Smooth muscle cell (in vitro differentiated cells): ENCODE measurements around the gene DACH1. TPM values are rescaled to one million over a fixed set of nuclear protein-coding genes. Genes with fewer than 3 reads are reported as not detected.

Experiments used
- DNase-seq: peaks from one replicate; lab custom pipeline; 2025; ENCODE audit not compliant: unreplicated experiment; lab: John Stamatoyannopoulos, UW
- H2AFZ ChIP-seq: fragments of 200-600 bp; sonication (generic); 2 replicates; pipeline ENCODE4 v1.6.0; 2016; ENCODE audit warnings: antibody characterized with exemption, low read depth, mild to moderate bottlenecking
- H3F3A ChIP-seq: fragments of 200-600 bp; sonication (generic); 2 replicates; pipeline ENCODE4 v1.6.0; 2017; ENCODE audit warnings: antibody characterized with exemption, low read depth
- H3K27ac ChIP-seq: fragments of 200-600 bp; sonication (generic); 2 replicates; pipeline ENCODE4 v1.5.1; 2016; ENCODE audit warnings: low read depth, mild to moderate bottlenecking
- H3K27me3 ChIP-seq: fragments of 200-600 bp; sonication (generic); 2 replicates; pipeline ENCODE4 v1.6.1; 2016; ENCODE audit warnings: low read depth, mild to moderate bottlenecking
- H3K36me3 ChIP-seq: fragments of 200-600 bp; sonication (generic); 2 replicates; pipeline ENCODE4 v1.5.1; 2016; ENCODE audit warnings: low read depth
- H3K4me1 ChIP-seq: fragments of 200-600 bp; sonication (generic); 2 replicates; pipeline ENCODE4 v1.5.1; 2016; ENCODE audit warnings: low read depth
- H3K4me2 ChIP-seq: fragments of 200-600 bp; sonication (generic); 2 replicates; pipeline ENCODE4 v1.6.0; 2016; ENCODE audit warnings: mild to moderate bottlenecking
- H3K4me3 ChIP-seq: fragments of 200-600 bp; sonication (generic); 2 replicates; pipeline ENCODE4 v1.5.1; 2016; ENCODE audit warnings: mild to moderate bottlenecking
- H3K79me2 ChIP-seq: fragments of 200-600 bp; sonication (generic); 2 replicates; pipeline ENCODE4 v1.6.0; 2016; ENCODE audit warnings: low read depth, mild to moderate bottlenecking
- H3K9ac ChIP-seq: fragments of 200-600 bp; sonication (generic); 2 replicates; pipeline ENCODE4 v1.6.0; 2016; ENCODE audit warnings: low read depth
- H3K9me3 ChIP-seq: fragments of 200-600 bp; sonication (generic); replicated peaks from 2 replicates; pipeline ENCODE4 v1.5.1; 2016; ENCODE audit warnings: low read depth
- H4K20me1 ChIP-seq: fragments of 200-600 bp; sonication (generic); 2 replicates; pipeline ENCODE4 v1.6.0; 2016; ENCODE audit warnings: low read depth
- CTCF ChIP-seq: fragments of 200-600 bp; sonication (generic); IDR thresholded peaks from 2 replicates; pipeline ENCODE4 v1.5.1; 2017; ENCODE audit warnings: borderline replicate concordance, mild to moderate bottlenecking, antibody characterized with exemption; ENCODE audit not compliant: insufficient read depth, poor library complexity, severe bottlenecking
- WGBS: methylation state at CpG from one replicate; pipeline ENCODE4 v1.1.7; 2016; ENCODE audit warnings: low lambda C conversion rate; 5-methylcytosine and 5-hydroxymethylcytosine counted together
- polyA plus RNA-seq: library from polyadenylated mRNA; unstranded; fragments of >200 nt; fragmentation: Nextera tagmentation; extraction: Ambion mirVana; gene quantifications from 2 replicates; pipeline ENCODE4 v1.2.1, GENCODE V29; 2016
- total RNA-seq: library from RNA; depleted of rRNA; stranded (reverse); fragments of >200 nt; gene quantifications from 2 replicates; pipeline ENCODE4 v1.2.3, GENCODE V29; 2014

The DACH1 gene
- total and polyA plus RNA-seq, 2 experiments from 2014 or later: 0.33 to 1.6 TPM

GRCh38 chr13:71827241-71827640, 39.8 kb downstream of the DACH1 start:
- Histone ChIP-seq H4K20me1 (no peaks in the 10 kb centered on the region), H3K79me2 (no peaks in the 10 kb centered on the region), H3K4me3 (no peak overlapping the region), H3K9ac (no peak overlapping the region), H3F3A (no peaks in the 10 kb centered on the region), H2AFZ (no peak overlapping the region), H3K27me3 (no peaks in the 10 kb centered on the region), H3K36me3 (no peaks in the 10 kb centered on the region), H3K27ac (no peak overlapping the region), H3K9me3 (no peaks in the 10 kb centered on the region), H3K4me1 (peaks cover 22% of the 10 kb centered on the region), H3K4me2 (no peak overlapping the region)
- TF ChIP-seq CTCF: no peak
- no peak for DNase-seq
- WGBS: 98% methylated on average over 8 of the region's 8 CpGs

- WGBS: 95% methylated on average over 3 of the region's 3 CpGs
- H4K20me1 ChIP-seq: no peaks in the 10 kb centered on the region
- no peak overlapping the region for H3K4me2 ChIP-seq
- H3K79me2 ChIP-seq: no peaks in the 10 kb centered on the region
- no peaks in the 10 kb centered on the region for H3K9me3 ChIP-seq
- no peak overlapping the region for H3K9ac ChIP-seq
- no peak overlapping the region for H3K27ac ChIP-seq
- no peak for TF ChIP-seq CTCF
- no peaks in the 10 kb centered on the region for H3K4me1 ChIP-seq
- H3K4me3 ChIP-seq: no peak overlapping the region
- no peak overlapping the region for H2AFZ ChIP-seq
- no peaks in the 10 kb centered on the region for H3K27me3 ChIP-seq
- no peak for DNase-seq
- no peaks in the 10 kb centered on the region for H3F3A ChIP-seq
- no peaks in the 10 kb centered on the region for H3K36me3 ChIP-seq
Measured at GRCh38 chr13:71820699-71821098, 46.3 kb downstream of the DACH1 start.

GRCh38 chr13:71817335-71817734, 49.7 kb downstream of the DACH1 start:
- no peak for DNase-seq
- H3K4me2 ChIP-seq: no peak overlapping the region
- no peaks in the 10 kb centered on the region for H3K36me3 ChIP-seq
- no peaks in the 10 kb centered on the region for H3F3A ChIP-seq
- no peak overlapping the region for H3K9ac ChIP-seq
- TF ChIP-seq CTCF: no peak
- H3K27ac ChIP-seq: no peak overlapping the region
- 96% methylated on average over 1 of the region's 1 CpG for WGBS
- H4K20me1 ChIP-seq: no peaks in the 10 kb centered on the region
- H3K4me3 ChIP-seq: no peak overlapping the region
- H3K4me1 ChIP-seq: no peaks in the 10 kb centered on the region
- H3K79me2 ChIP-seq: no peaks in the 10 kb centered on the region
- no peaks in the 10 kb centered on the region for H3K9me3 ChIP-seq
- no peaks in the 10 kb centered on the region for H3K27me3 ChIP-seq
- no peak overlapping the region for H2AFZ ChIP-seq

- no peak overlapping the region for H2AFZ ChIP-seq
- H3K4me1 ChIP-seq: no peaks in the 10 kb centered on the region
- H3F3A ChIP-seq: no peaks in the 10 kb centered on the region
- H3K27me3 ChIP-seq: no peaks in the 10 kb centered on the region
- no peak overlapping the region for H3K4me2 ChIP-seq
- TF ChIP-seq CTCF: no peak
- no peaks in the 10 kb centered on the region for H3K9me3 ChIP-seq
- no peak for DNase-seq
- H4K20me1 ChIP-seq: no peaks in the 10 kb centered on the region
- WGBS: 74% methylated on average over 4 of the region's 4 CpGs
- no peak overlapping the region for H3K4me3 ChIP-seq
- H3K79me2 ChIP-seq: no peaks in the 10 kb centered on the region
- no peaks in the 10 kb centered on the region for H3K36me3 ChIP-seq
- no peak overlapping the region for H3K9ac ChIP-seq
- H3K27ac ChIP-seq: no peak overlapping the region
Measured at GRCh38 chr13:71814806-71815360, 52.1 kb downstream of the DACH1 start.
